PFSK-1 (cell line): ENCODE data around the gene MOB3A.

Experiments
- FOXP2 ChIP-seq: optimal IDR thresholded peaks from 2 replicates; pipeline ENCODE3; 2011; ENCODE audit warnings: borderline replicate concordance, control low read depth, inconsistent platforms; ENCODE audit not compliant: insufficient read depth; ENCODE audit errors: extremely low read length, extremely low read depth
- POLR2AphosphoS5 ChIP-seq: IDR thresholded peaks from 2 replicates; pipeline ENCODE4 v1.6.1; 2012; ENCODE audit warnings: low read depth, mild to moderate bottlenecking, control low read depth, low read length, moderate library complexity
- SIN3A ChIP-seq: IDR thresholded peaks from 2 replicates; pipeline ENCODE4 v1.6.1; 2012; ENCODE audit warnings: mild to moderate bottlenecking, low read length, moderate library complexity, borderline replicate concordance; ENCODE audit not compliant: insufficient read depth
- TAF1 ChIP-seq: IDR thresholded peaks from 2 replicates; pipeline ENCODE4 v1.6.1; 2012; ENCODE audit warnings: low read length, control low read depth, borderline replicate concordance; ENCODE audit not compliant: insufficient read depth
- TF ChIP-seq, protein P1 (sequence below), 2 experiments: IDR thresholded peaks; 2 replicates each; pipeline versions ENCODE4 v1.6.1 to v1.8.0; 2011 to 2012; ENCODE audit warnings: low read depth in 2 of 2, low read length in 2 of 2, control low read depth in 1 of 2, inconsistent platforms in 1 of 2, mild to moderate bottlenecking in 1 of 2, moderate library complexity in 1 of 2; ENCODE audit not compliant: insufficient read depth in 1 of 2

MOB3A gene

DNA sequence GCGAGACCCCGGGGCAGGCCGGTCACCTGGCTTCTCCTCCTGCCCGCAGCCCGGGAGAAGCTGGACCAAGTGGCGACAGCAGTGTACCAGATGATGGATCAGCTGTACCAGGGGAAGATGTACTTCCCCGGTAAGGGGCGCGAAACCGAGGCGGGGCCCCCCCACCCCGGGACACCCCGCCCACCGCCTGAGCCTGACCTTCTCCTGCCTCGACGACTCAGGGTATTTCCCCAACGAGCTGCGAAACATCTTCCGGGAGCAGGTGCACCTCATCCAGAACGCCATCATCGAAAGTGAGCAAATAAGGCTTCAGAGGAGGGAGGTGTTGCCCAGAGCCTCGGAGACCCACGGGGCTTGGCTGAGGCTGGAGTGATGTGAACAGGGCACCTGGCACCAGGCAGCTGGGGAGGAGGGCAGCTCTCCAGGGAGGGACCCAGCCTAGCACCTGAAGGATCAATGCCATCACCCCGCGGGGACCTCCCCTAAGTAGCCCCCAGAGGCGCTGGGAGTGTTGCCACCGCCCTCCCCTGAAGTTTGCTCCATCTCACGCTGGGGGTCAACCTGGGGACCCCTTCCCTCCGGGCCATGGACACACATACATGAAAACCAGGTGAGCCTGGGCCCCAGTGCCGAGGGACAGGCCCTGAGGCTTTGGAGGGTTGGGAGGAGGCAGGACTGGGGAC is 1.2 kb upstream of the MOB3A start:
- TF ChIP-seq FOXP2 (no peak), POLR2AphosphoS5 (0 out of 2 replicates have a peak, but pooled peaks have one; percentile 14)

- TF ChIP-seq FOXP2, result peak; percentile 51
- TF ChIP-seq TAF1, result no peak
- TF ChIP-seq POLR2AphosphoS5, result no peak
- TF ChIP-seq SIN3A, result peak; percentile 77; the same call in 1 of the 2 replicates
- TF ChIP-seq, protein P1, sequence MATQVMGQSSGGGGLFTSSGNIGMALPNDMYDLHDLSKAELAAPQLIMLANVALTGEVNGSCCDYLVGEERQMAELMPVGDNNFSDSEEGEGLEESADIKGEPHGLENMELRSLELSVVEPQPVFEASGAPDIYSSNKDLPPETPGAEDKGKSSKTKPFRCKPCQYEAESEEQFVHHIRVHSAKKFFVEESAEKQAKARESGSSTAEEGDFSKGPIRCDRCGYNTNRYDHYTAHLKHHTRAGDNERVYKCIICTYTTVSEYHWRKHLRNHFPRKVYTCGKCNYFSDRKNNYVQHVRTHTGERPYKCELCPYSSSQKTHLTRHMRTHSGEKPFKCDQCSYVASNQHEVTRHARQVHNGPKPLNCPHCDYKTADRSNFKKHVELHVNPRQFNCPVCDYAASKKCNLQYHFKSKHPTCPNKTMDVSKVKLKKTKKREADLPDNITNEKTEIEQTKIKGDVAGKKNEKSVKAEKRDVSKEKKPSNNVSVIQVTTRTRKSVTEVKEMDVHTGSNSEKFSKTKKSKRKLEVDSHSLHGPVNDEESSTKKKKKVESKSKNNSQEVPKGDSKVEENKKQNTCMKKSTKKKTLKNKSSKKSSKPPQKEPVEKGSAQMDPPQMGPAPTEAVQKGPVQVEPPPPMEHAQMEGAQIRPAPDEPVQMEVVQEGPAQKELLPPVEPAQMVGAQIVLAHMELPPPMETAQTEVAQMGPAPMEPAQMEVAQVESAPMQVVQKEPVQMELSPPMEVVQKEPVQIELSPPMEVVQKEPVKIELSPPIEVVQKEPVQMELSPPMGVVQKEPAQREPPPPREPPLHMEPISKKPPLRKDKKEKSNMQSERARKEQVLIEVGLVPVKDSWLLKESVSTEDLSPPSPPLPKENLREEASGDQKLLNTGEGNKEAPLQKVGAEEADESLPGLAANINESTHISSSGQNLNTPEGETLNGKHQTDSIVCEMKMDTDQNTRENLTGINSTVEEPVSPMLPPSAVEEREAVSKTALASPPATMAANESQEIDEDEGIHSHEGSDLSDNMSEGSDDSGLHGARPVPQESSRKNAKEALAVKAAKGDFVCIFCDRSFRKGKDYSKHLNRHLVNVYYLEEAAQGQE (IDR thresholded peaks at IDR 0.05; ENCODE audit: insufficient read depth in 1 of 2, low read depth in 2 of 2, low read length in 2 of 2), result no peak
Observed at GRCh38 chr19:2096480-2097202, 515 bp upstream of the MOB3A start, which contains the start of gene IZUMO4. IZUMO4 (plus strand) TSS chr19:2096915; CDS start chr19:2096946, 31 bp downstream.

GRCh38 chr19:2089727-2090053 is 6.4 kb downstream of the MOB3A start:
- TF ChIP-seq, protein P1 (IDR thresholded peaks at IDR 0.05; ENCODE audit: insufficient read depth in 1 of 2, low read depth in 2 of 2, low read length in 2 of 2), result no peak
- TF ChIP-seq SIN3A, result no peak
- no peak for TF ChIP-seq TAF1
- TF ChIP-seq FOXP2, result no peak
- no peak for TF ChIP-seq POLR2AphosphoS5

- TF ChIP-seq, protein P1 (IDR thresholded peaks at IDR 0.05; ENCODE audit: insufficient read depth in 1 of 2, low read depth in 2 of 2, low read length in 2 of 2), result no peak
- TF ChIP-seq TAF1 (no peak), SIN3A (no peak), POLR2AphosphoS5 (no peak), FOXP2 (no peak)
Observed at GRCh38 chr19:2089001-2089711, 7.0 kb downstream of the MOB3A start.

DNA sequence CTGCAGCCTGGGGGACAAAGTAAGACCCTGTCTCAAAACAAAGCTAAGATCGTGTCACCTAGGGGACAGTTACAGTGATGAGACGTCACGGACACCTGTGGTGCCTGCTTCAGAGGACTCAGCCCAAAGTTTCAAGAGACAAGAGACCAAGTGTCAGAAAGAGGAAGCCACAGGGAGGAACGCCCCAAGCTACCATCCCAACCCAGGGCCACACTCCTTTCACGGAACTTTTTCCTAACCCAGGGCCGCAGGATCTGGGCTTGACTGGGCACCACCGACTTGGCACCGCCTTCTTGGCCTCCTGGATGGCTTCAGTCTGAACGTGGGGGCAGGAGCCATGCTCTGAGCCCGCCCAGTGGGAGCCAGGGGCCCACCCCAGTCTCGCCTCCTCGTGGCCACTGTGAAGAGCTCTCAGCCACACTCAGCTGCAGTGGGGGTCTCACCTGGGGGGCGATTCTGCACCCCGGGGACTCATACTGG is 8.5 kb downstream of the MOB3A start:
- TF ChIP-seq TAF1 (no peak), SIN3A (no peak), FOXP2 (no peak), POLR2AphosphoS5 (no peak)
- TF ChIP-seq, protein P1 (IDR thresholded peaks at IDR 0.05; ENCODE audit: insufficient read depth in 1 of 2, low read depth in 2 of 2, low read length in 2 of 2), result no peak
